HepG2 (cell line): Measurements from ENCODE around the gene COL8A1. TPM values are rescaled to one million over a fixed set of nuclear protein-coding genes. Genes with fewer than 3 reads are reported as not detected.

Experiments
- ATAC-seq: fragments of 200-7000 bp; cut with Tn5 transposase; 3 replicates; pipeline ENCODE4 v1.9.1; 2020; ENCODE audit warnings: mild to moderate bottlenecking, moderate library complexity
- BruUV-seq: library from RNA; stranded (reverse); fragments of 400-500 nt; replicated peaks from 2 replicates; lab custom pipeline; 2021; lab: Mats Ljungman, UMichigan
- CTCF ChIA-PET: fragments of 300-600 bp; formaldehyde crosslinking; extraction: SDS; loops from one replicate; lab custom pipeline; 2021; ENCODE audit warnings: low total read pairs, inconsistent platforms, low intra/inter-chr PET ratio; lab: Yijun Ruan, JAX
- POLR2A ChIA-PET: fragments of 350-600 bp; sonication (Branson Sonifier 250); formaldehyde crosslinking; loops from one replicate; lab custom pipeline; 2020; ENCODE audit warnings: antibody characterized with exemption, inconsistent platforms; lab: Yijun Ruan, JAX
- DNase-seq: peaks from one replicate; pipeline ENCODE4 v3.0.0-alpha.2; 2015; ENCODE audit warnings: low spot score
- FAIRE-seq: peaks from 3 replicates; lab custom pipeline; 2011; peaks lifted over from hg19 to GRCh38; lab: Jason Lieb, UNC
- H2AFZ ChIP-seq: one replicate; pipeline ENCODE4 v1.6.1; 2011; ENCODE audit warnings: low read length, inconsistent platforms
- H3K27ac ChIP-seq: fragments of 300-600 bp; 3 replicates; pipeline ENCODE4 v1.8.0; 2011; ENCODE audit warnings: mixed run types, mild to moderate bottlenecking, mixed read lengths, low read length, inconsistent platforms; ENCODE audit not compliant: insufficient read depth; ENCODE audit errors: extremely low read length
- H3K27me3 ChIP-seq, 2 experiments: fragments of 200-600 bp in 1 of 2; 2 replicates in 1 of 2; 3 replicates in 1 of 2; pipeline versions ENCODE4 v1.6.0 to v1.8.0; 2011; ENCODE audit warnings: low read length in 2 of 2, mild to moderate bottlenecking in 2 of 2, moderate library complexity in 2 of 2, inconsistent platforms in 1 of 2; ENCODE audit not compliant: insufficient read depth in 2 of 2, control insufficient read depth in 1 of 2
- H3K36me3 ChIP-seq, 2 experiments: fragments of 200-600 bp in 1 of 2; replicated peaks in 1 of 2; 2 replicates in 1 of 2; 3 replicates in 1 of 2; pipeline versions ENCODE4 v1.5.1 to v1.8.0; 2011; ENCODE audit warnings: low read length in 2 of 2, inconsistent platforms in 1 of 2; ENCODE audit not compliant: insufficient read depth in 2 of 2, control insufficient read depth in 1 of 2
- H3K4me1 ChIP-seq: 2 replicates; pipeline ENCODE4 v1.5.1; 2012; ENCODE audit warnings: low read length, inconsistent platforms; ENCODE audit not compliant: insufficient read depth
- H3K4me2 ChIP-seq: 2 replicates; pipeline ENCODE4 v1.6.0; 2011; ENCODE audit warnings: low read depth, low read length, inconsistent platforms
- H3K4me3 ChIP-seq, 3 experiments: fragments of 200-600 bp in 1 of 3; sonication (generic), shearing (Covaris generic) in 1 of 3; replicated peaks in 1 of 3; 2 replicates each; pipeline ENCODE4 v1.5.1; 2011 to 2016; ENCODE audit warnings: low read length in 3 of 3, inconsistent platforms in 2 of 3, low read depth in 2 of 3, mild to moderate bottlenecking in 2 of 3, control low read depth in 1 of 3, mixed read lengths in 1 of 3; ENCODE audit not compliant: insufficient read depth in 1 of 3
- H3K79me2 ChIP-seq: one replicate; pipeline ENCODE4 v1.6.1; 2011; ENCODE audit warnings: low read length, inconsistent platforms; ENCODE audit not compliant: insufficient read depth
- H3K9ac ChIP-seq: 2 replicates; pipeline ENCODE4 v1.6.0; 2011; ENCODE audit warnings: mild to moderate bottlenecking, low read depth, low read length, inconsistent platforms; ENCODE audit not compliant: insufficient read depth
- H3K9me3 ChIP-seq: 2 replicates; pipeline ENCODE4 v1.5.1; 2012; ENCODE audit warnings: mild to moderate bottlenecking, low read length
- H4K20me1 ChIP-seq: 2 replicates; pipeline ENCODE4 v1.6.0; 2011; ENCODE audit warnings: inconsistent platforms, mild to moderate bottlenecking, low read length, moderate library complexity; ENCODE audit not compliant: insufficient read depth
- AGO1 ChIP-seq: fragments of 200-400 bp; formaldehyde crosslinking; IDR thresholded peaks from 2 replicates; pipeline ENCODE4 v1.6.1; 2017; ENCODE audit warnings: mild to moderate bottlenecking, low read depth, low read length, moderate library complexity; ENCODE audit not compliant: poor library complexity, severe bottlenecking
- ARID5B ChIP-seq: IDR thresholded peaks from 2 replicates; pipeline ENCODE4 v1.4.0; 2020; ENCODE audit warnings: mild to moderate bottlenecking, missing genetic modification reagents
- ATF5 ChIP-seq: sonication (generic); formaldehyde crosslinking; IDR thresholded peaks from 2 replicates; pipeline ENCODE4 v1.4.0; 2020; ENCODE audit warnings: mild to moderate bottlenecking, low read depth, missing genetic modification reagents
- HINFP ChIP-seq: sonication (generic); formaldehyde crosslinking; IDR thresholded peaks from 2 replicates; pipeline ENCODE4 v1.4.0; 2020; ENCODE audit warnings: low read depth, mild to moderate bottlenecking, missing genetic modification reagents
- MXI1 ChIP-seq: IDR thresholded peaks from 3 replicates; pipeline ENCODE4 v1.6.1; 2012; ENCODE audit warnings: low read depth, low read length, inconsistent platforms, borderline replicate concordance
- NFE2 ChIP-seq: sonication (generic); formaldehyde crosslinking; IDR thresholded peaks from 2 replicates; pipeline ENCODE4 v1.4.0; 2020; ENCODE audit warnings: missing genetic modification reagents
- PHB2 ChIP-seq: fragments of 450-650 bp; IDR thresholded peaks from 2 replicates; pipeline ENCODE4 v1.6.1; 2018; ENCODE audit not compliant: partially characterized antibody
- TBX3 ChIP-seq: fragments of 450-650 bp; IDR thresholded peaks from 2 replicates; pipeline ENCODE4 v1.6.1; 2017; ENCODE audit warnings: antibody characterized with exemption, mild to moderate bottlenecking, inconsistent platforms, borderline replicate concordance
- TGIF2 ChIP-seq: IDR thresholded peaks from 2 replicates; pipeline ENCODE4 v1.6.1; 2016; ENCODE audit warnings: control low read depth, missing compliant biosample characterization
- ZNF513 ChIP-seq: sonication (generic); formaldehyde crosslinking; conservative IDR thresholded peaks from 2 replicates; pipeline ENCODE4 v1.5.0; 2020; ENCODE audit warnings: missing genetic modification reagents
- ZNF619 ChIP-seq: sonication (generic); formaldehyde crosslinking; IDR thresholded peaks from 2 replicates; pipeline ENCODE4 v1.4.0; 2020; ENCODE audit warnings: mild to moderate bottlenecking, missing genetic modification reagents
- ZNF747 ChIP-seq: sonication (generic); formaldehyde crosslinking; IDR thresholded peaks from 2 replicates; pipeline ENCODE4 v1.8.1; 2023; ENCODE audit warnings: missing genetic modification reagents, mild to moderate bottlenecking, borderline replicate concordance
- WGBS: methylation state at CpG from one replicate; pipeline ENCODE4 v1.1.6; 2017; ENCODE audit warnings: low lambda C conversion rate; 5-methylcytosine and 5-hydroxymethylcytosine counted together
- in situ Hi-C: cut with HindIII; loops from 2 replicates; pipeline ENCODE4 v1.10.0; 2017; ENCODE audit warnings: low pct_unique_long_range_greater_than_20kb; ENCODE audit not compliant: extremely low pct_ligation_motif_present
- intact Hi-C: fragments of 100-400 bp; cut with micrococcal nuclease; formaldehyde crosslinking; loops from one replicate; pipeline ENCODE4 v1.10.0; 2022; ENCODE audit not compliant: unreplicated experiment
- polyA plus RNA-seq, 8 experiments: library from polyadenylated mRNA; depleted of rRNA in 3 of 8; stranded (reverse) in 7 of 8; unstranded in 1 of 8; fragments of >200 nt; fragmentation: Illumina TruSeq in 4 of 8; extraction: Trizol in 4 of 8; gene quantifications; 2 replicates each; pipeline versions ENCODE4 v1.2.1 to v1.2.3, GENCODE V29; 2011 to 2016; ENCODE audit warnings: low read depth in 4 of 8, missing spikeins in 1 of 8, mixed read lengths in 1 of 8; ENCODE audit not compliant: insufficient read depth in 1 of 8
- total RNA-seq, 5 experiments: library from RNA; depleted of rRNA; stranded (reverse); fragments of >200 nt; fragmentation: Illumina TruSeq; extraction: Trizol; gene quantifications; 2 replicates each; pipeline ENCODE4 v1.2.3, GENCODE V29; 2016; ENCODE audit warnings: low read depth in 1 of 5

The COL8A1 gene
- total and polyA plus RNA-seq, 2 of the 13 experiments (the other 11 are each of a cell fraction or from before 2014, with no cell fraction given) = not detected

GRCh38 chr3:99700631-99701268 is 62.4 kb downstream of the COL8A1 start (continued):
- 0 out of 2 replicates have a peak, but pooled peaks have one; percentile 11 for TF ChIP-seq ARID5B (CRISPR knock-in tag)
- peak; percentile 60; the same call in 1 of the 3 replicates for TF ChIP-seq MXI1
- TF ChIP-seq HINFP (CRISPR knock-in tag) = no peak

- Histone ChIP-seq H3K9me3 (no peaks in the 10 kb centered on the region), H2AFZ (no peak overlapping the region), H3K4me3 (no peak overlapping the region), H3K79me2 (no peaks in the 10 kb centered on the region), H3K36me3 (no peaks in the 10 kb centered on the region), H3K27ac (no peak overlapping the region), H4K20me1 (no peaks in the 10 kb centered on the region), H3K4me1 (no peaks in the 10 kb centered on the region), H3K4me2 (no peak overlapping the region), H3K27me3 (peaks cover 0 to 8% of the 10 kb centered on the region in 2 experiments; a peak in 1 of 5 replicates), H3K9ac (no peak overlapping the region)
- POLR2A ChIA-PET = no interaction called here
- in situ Hi-C loops (no loop called here), intact Hi-C loops (no loop called here)
- ATAC-seq (no peak), DNase-seq (no peak), FAIRE-seq (no peak)
- BruUV-seq = no TSS peak
- WGBS = 23% methylated on average over 7 of the region's 7 CpGs
- CTCF ChIA-PET = no interaction called here
- no peak for TF ChIP-seq NFE2 (CRISPR knock-in tag)
- no peak for TF ChIP-seq ZNF747 (CRISPR knock-in tag)
- no peak for TF ChIP-seq PHB2
- TF ChIP-seq ZNF513 (CRISPR knock-in tag) = no peak
- no peak for TF ChIP-seq AGO1
- no peak for TF ChIP-seq TBX3
- no peak for TF ChIP-seq ATF5 (CRISPR knock-in tag)
- TF ChIP-seq TGIF2 (CRISPR knock-in tag) = no peak
- no peak for TF ChIP-seq ZNF619
Observed at GRCh38 chr3:99702953-99703943, 64.9 kb downstream of the COL8A1 start.
